GM23338 (cell line): Measurements from ENCODE around the gene MAP7D1. TPM values are rescaled to one million over a fixed set of nuclear protein-coding genes. Genes with fewer than 3 reads are reported as not detected.
A peak's percentile ranks its signal among the peaks of the same experiment; 100 is the strongest.

Experiments used
- ATAC-seq: fragments of 200-7000 bp; cut with Tn5 transposase; 3 replicates; pipeline ENCODE4 v1.9.1; 2020
- DNase-seq: peaks from one replicate; pipeline ENCODE4 v3.0.0-alpha.2; 2015; ENCODE audit warnings: low spot score
- H2AFZ ChIP-seq: fragments of 200-600 bp; sonication (generic); 2 replicates; pipeline ENCODE4 v1.8.0; 2016; ENCODE audit warnings: antibody characterized with exemption, mild to moderate bottlenecking, moderate library complexity
- H3F3A ChIP-seq: fragments of 200-600 bp; sonication (generic); replicated peaks from 2 replicates; pipeline ENCODE4 v1.8.0; 2017; ENCODE audit warnings: antibody characterized with exemption, mixed run types, low read depth
- H3K27ac ChIP-seq: fragments of 200-600 bp; sonication (generic); 2 replicates; pipeline ENCODE4 v1.6.1; 2016; ENCODE audit warnings: low read depth
- H3K27me3 ChIP-seq: fragments of 200-600 bp; sonication (generic); 2 replicates; pipeline ENCODE4 v1.8.0; 2016; ENCODE audit warnings: mild to moderate bottlenecking, mixed run types, moderate library complexity; ENCODE audit not compliant: insufficient read depth
- H3K36me3 ChIP-seq: fragments of 200-600 bp; sonication (generic); 2 replicates; pipeline ENCODE4 v1.8.0; 2016; ENCODE audit warnings: mild to moderate bottlenecking; ENCODE audit not compliant: insufficient read depth
- H3K4me1 ChIP-seq: fragments of 200-600 bp; sonication (generic); 2 replicates; pipeline ENCODE4 v1.8.0; 2016; ENCODE audit warnings: mild to moderate bottlenecking, moderate library complexity; ENCODE audit not compliant: insufficient read depth
- H3K4me2 ChIP-seq: fragments of 200-600 bp; sonication (generic); 2 replicates; pipeline ENCODE4 v1.7.1; 2017; ENCODE audit warnings: mixed run types
- H3K4me3 ChIP-seq: fragments of 200-600 bp; sonication (generic); 2 replicates; pipeline ENCODE4 v1.6.1; 2016; ENCODE audit warnings: mixed run types
- H3K79me2 ChIP-seq: fragments of 200-600 bp; sonication (generic); replicated peaks from 2 replicates; pipeline ENCODE4 v1.8.0; 2017; ENCODE audit warnings: mild to moderate bottlenecking; ENCODE audit not compliant: insufficient read depth
- H3K9me2 ChIP-seq: fragments of 200-600 bp; sonication (generic); 2 replicates; pipeline ENCODE4 v1.8.0; 2017; ENCODE audit not compliant: insufficient read depth
- H4K20me1 ChIP-seq: fragments of 200-600 bp; sonication (generic); replicated peaks from 2 replicates; pipeline ENCODE4 v1.8.0; 2017; ENCODE audit warnings: mild to moderate bottlenecking; ENCODE audit not compliant: insufficient read depth
- H3K27ac Mint-ChIP-seq: 2 replicates; pipeline ENCODE4 v1.8.0; 2020; ENCODE audit warnings: inconsistent platforms, mild to moderate bottlenecking, moderate library complexity, mixed read lengths
- H3K27me3 Mint-ChIP-seq: 3 replicates; pipeline ENCODE4 v1.8.0; 2022; ENCODE audit warnings: low read depth, mild to moderate bottlenecking, moderate library complexity, mixed read lengths, inconsistent platforms; ENCODE audit not compliant: insufficient read depth, poor library complexity
- H3K36me3 Mint-ChIP-seq: 3 replicates; pipeline ENCODE4 v1.8.0; 2021; ENCODE audit warnings: low read depth, mild to moderate bottlenecking, inconsistent platforms, moderate library complexity, mixed read lengths
- H3K4me1 Mint-ChIP-seq: 3 replicates; pipeline ENCODE4 v1.8.0; 2020; ENCODE audit warnings: mild to moderate bottlenecking, inconsistent platforms, mixed read lengths
- H3K4me3 Mint-ChIP-seq: 3 replicates; pipeline ENCODE4 v1.8.0; 2021; ENCODE audit warnings: moderate library complexity, mild to moderate bottlenecking, inconsistent platforms, mixed read lengths
- H3K9me3 Mint-ChIP-seq: 3 replicates; pipeline ENCODE4 v1.8.0; 2020; ENCODE audit warnings: moderate library complexity, mild to moderate bottlenecking, inconsistent platforms, mixed read lengths
- CREB1 ChIP-seq: fragments of 250-450 bp; sonication (Bioruptor Pico); IDR thresholded peaks from 2 replicates; pipeline ENCODE4 v1.5.0; 2020; ENCODE audit warnings: low read depth, mild to moderate bottlenecking, moderate library complexity
- ETS1 ChIP-seq: IDR thresholded peaks from 2 replicates; pipeline ENCODE4 v1.6.1; 2016; ENCODE audit warnings: antibody characterized with exemption
- EZH2 ChIP-seq: fragments of 200-600 bp; sonication (generic); IDR thresholded peaks from one replicate; pipeline ENCODE4 v1.8.0; 2017; ENCODE audit warnings: antibody characterized with exemption, mild to moderate bottlenecking, low read depth; ENCODE audit not compliant: unreplicated experiment
- EZH2phosphoT487 ChIP-seq: fragments of 200-600 bp; sonication (generic); IDR thresholded peaks from one replicate; pipeline ENCODE4 v1.8.1; 2018; ENCODE audit warnings: antibody characterized with exemption; ENCODE audit not compliant: unreplicated experiment
- JUNB ChIP-seq: IDR thresholded peaks from one replicate; pipeline ENCODE4 v1.6.1; 2016; ENCODE audit warnings: antibody characterized with exemption; ENCODE audit not compliant: unreplicated experiment
- NANOG ChIP-seq: IDR thresholded peaks from 2 replicates; pipeline ENCODE4 v1.6.1; 2016; ENCODE audit warnings: antibody characterized with exemption, borderline replicate concordance
- POLR2AphosphoS5 ChIP-seq: IDR thresholded peaks from 2 replicates; pipeline ENCODE4 v1.6.1; 2016; ENCODE audit warnings: antibody characterized with exemption, low read depth
- STAT1 ChIP-seq: IDR thresholded peaks from one replicate; pipeline ENCODE4 v1.6.1; 2016; ENCODE audit warnings: antibody characterized with exemption; ENCODE audit not compliant: unreplicated experiment
- ZNF114 ChIP-seq: fragments of 250-450 bp; sonication (Bioruptor Pico); IDR thresholded peaks from 2 replicates; pipeline ENCODE4 v1.5.0; 2020; ENCODE audit warnings: mild to moderate bottlenecking, moderate library complexity
- ZNF331 ChIP-seq: fragments of 250-450 bp; sonication (Bioruptor Pico); IDR thresholded peaks from 2 replicates; pipeline ENCODE4 v1.5.0; 2020; ENCODE audit warnings: low read depth, mild to moderate bottlenecking, moderate library complexity
- polyA plus RNA-seq: library from polyadenylated mRNA; unstranded; fragments of >200 nt; fragmentation: Nextera tagmentation; extraction: Ambion mirVana; gene quantifications from 2 replicates; pipeline ENCODE4 v1.2.1, GENCODE V29; 2016
- total RNA-seq: library from RNA; depleted of rRNA; stranded (reverse); fragments of >200 nt; shearing (Covaris generic); gene quantifications from 2 replicates; pipeline ENCODE4 v1.2.3, GENCODE V29; 2014
- TF ChIP-seq, protein P1 (sequence below), 2 experiments: fragments of 200-600 bp in 1 of 2; sonication (generic) in 1 of 2; conservative IDR thresholded peaks; 2 replicates each; pipeline versions ENCODE4 v1.5.1 to v1.6.1; 2016 to 2017; ENCODE audit warnings: antibody characterized with exemption in 2 of 2, low read depth in 2 of 2, mild to moderate bottlenecking in 2 of 2, moderate library complexity in 1 of 2
- TF ChIP-seq, protein P2 (sequence below): IDR thresholded peaks from one replicate; pipeline ENCODE4 v1.6.1; 2018; ENCODE audit warnings: antibody characterized with exemption; ENCODE audit not compliant: unreplicated experiment

Gene MAP7D1
- total and polyA plus RNA-seq, 2 experiments from 2014 or later = 13.8 to 59.8 TPM

DNA sequence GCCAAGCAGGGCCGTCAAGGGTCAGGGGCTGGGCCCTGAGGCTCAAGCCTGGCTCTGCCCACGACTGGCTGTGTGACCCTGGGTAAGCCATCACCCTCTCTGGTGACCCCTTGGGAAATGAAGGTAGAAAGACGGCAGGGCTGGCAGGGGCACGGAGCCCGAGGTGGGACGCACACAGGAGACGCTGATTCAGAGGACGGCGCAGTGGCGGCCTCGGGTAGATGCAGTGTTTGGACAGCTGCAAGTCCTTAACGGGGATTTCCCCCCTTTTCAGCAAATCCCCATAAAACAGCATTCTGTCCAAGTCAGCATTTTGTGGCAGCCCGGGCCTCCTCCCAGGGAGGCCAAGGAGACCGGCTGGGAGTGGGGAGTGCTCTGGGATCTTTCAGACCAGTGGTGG, 47.6 kb upstream of the MAP7D1 start (continued):
- no peak for TF ChIP-seq ETS1
- no peak for TF ChIP-seq EZH2
- TF ChIP-seq, protein P1, sequence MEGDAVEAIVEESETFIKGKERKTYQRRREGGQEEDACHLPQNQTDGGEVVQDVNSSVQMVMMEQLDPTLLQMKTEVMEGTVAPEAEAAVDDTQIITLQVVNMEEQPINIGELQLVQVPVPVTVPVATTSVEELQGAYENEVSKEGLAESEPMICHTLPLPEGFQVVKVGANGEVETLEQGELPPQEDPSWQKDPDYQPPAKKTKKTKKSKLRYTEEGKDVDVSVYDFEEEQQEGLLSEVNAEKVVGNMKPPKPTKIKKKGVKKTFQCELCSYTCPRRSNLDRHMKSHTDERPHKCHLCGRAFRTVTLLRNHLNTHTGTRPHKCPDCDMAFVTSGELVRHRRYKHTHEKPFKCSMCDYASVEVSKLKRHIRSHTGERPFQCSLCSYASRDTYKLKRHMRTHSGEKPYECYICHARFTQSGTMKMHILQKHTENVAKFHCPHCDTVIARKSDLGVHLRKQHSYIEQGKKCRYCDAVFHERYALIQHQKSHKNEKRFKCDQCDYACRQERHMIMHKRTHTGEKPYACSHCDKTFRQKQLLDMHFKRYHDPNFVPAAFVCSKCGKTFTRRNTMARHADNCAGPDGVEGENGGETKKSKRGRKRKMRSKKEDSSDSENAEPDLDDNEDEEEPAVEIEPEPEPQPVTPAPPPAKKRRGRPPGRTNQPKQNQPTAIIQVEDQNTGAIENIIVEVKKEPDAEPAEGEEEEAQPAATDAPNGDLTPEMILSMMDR (conservative IDR thresholded peaks at IDR 0.05; ENCODE audit: low read depth in 2 of 2) = no peak

- ATAC-seq (peak; percentile 27; the same call in 2 of the 3 replicates), DNase-seq (no peak)
- Mint-ChIP-seq H3K27ac (no peak overlapping the region), H3K9me3 (no peaks in the 10 kb centered on the region), H3K27me3 (peaks cover 7% of the 10 kb centered on the region), H3K4me3 (no peak overlapping the region), H3K4me1 (no peaks in the 10 kb centered on the region; the same call in 2 of the 3 replicates), H3K36me3 (no peaks in the 10 kb centered on the region; the same call in 2 of the 3 replicates)
- Histone ChIP-seq H3K4me3 (no peak overlapping the region), H4K20me1 (no peaks in the 10 kb centered on the region), H2AFZ (no peak overlapping the region), H3K27ac (no peak overlapping the region), H3K9me2 (no peaks in the 10 kb centered on the region), H3F3A (no peaks in the 10 kb centered on the region), H3K27me3 (no peaks in the 10 kb centered on the region), H3K4me1 (no peaks in the 10 kb centered on the region), H3K4me2 (no peak overlapping the region), H3K36me3 (no peaks in the 10 kb centered on the region), H3K79me2 (no peaks in the 10 kb centered on the region)
- TF ChIP-seq STAT1 (no peak), NANOG (no peak), ETS1 (no peak), EZH2phosphoT487 (no peak), JUNB (no peak), CREB1 (CRISPR knock-in tag) (no peak), ZNF331 (CRISPR knock-in tag) (no peak), ZNF114 (CRISPR knock-in tag) (no peak), EZH2 (no peak), POLR2AphosphoS5 (no peak)
- TF ChIP-seq, protein P1 (conservative IDR thresholded peaks at IDR 0.05; ENCODE audit: low read depth in 2 of 2) = no peak
- TF ChIP-seq, protein P2, sequence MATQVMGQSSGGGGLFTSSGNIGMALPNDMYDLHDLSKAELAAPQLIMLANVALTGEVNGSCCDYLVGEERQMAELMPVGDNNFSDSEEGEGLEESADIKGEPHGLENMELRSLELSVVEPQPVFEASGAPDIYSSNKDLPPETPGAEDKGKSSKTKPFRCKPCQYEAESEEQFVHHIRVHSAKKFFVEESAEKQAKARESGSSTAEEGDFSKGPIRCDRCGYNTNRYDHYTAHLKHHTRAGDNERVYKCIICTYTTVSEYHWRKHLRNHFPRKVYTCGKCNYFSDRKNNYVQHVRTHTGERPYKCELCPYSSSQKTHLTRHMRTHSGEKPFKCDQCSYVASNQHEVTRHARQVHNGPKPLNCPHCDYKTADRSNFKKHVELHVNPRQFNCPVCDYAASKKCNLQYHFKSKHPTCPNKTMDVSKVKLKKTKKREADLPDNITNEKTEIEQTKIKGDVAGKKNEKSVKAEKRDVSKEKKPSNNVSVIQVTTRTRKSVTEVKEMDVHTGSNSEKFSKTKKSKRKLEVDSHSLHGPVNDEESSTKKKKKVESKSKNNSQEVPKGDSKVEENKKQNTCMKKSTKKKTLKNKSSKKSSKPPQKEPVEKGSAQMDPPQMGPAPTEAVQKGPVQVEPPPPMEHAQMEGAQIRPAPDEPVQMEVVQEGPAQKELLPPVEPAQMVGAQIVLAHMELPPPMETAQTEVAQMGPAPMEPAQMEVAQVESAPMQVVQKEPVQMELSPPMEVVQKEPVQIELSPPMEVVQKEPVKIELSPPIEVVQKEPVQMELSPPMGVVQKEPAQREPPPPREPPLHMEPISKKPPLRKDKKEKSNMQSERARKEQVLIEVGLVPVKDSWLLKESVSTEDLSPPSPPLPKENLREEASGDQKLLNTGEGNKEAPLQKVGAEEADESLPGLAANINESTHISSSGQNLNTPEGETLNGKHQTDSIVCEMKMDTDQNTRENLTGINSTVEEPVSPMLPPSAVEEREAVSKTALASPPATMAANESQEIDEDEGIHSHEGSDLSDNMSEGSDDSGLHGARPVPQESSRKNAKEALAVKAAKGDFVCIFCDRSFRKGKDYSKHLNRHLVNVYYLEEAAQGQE = no peak
These were observed 46.8 kb upstream of the MAP7D1 start for GRCh38 chr1:36109041-36109679.
